Transverse colon (tissue), 4 donors: Measurements from ENCODE around the gene UNK. TPM values are rescaled to one million over a fixed set of nuclear protein-coding genes. Genes with fewer than 3 reads are reported as not detected.
"Not testable (repeated sequence)": the region's sequence is repeated elsewhere in the genome, so short reads cannot be mapped to it uniquely, and the experiment has no call there.

Source experiments
- DNase-seq: peaks from one replicate; pipeline ENCODE4 v3.0.0-alpha.2; 2019
- H3K27ac ChIP-seq, 4 donors: fragments of 200-600 bp; sonication (generic); 2 replicates each; pipeline ENCODE4 v1.5.1; 2016 to 2018; ENCODE audit warnings: inconsistent platforms in 4 of 4
- H3K27me3 ChIP-seq: fragments of 200-600 bp; sonication (generic); 2 replicates; pipeline ENCODE4 v1.5.1; 2017; ENCODE audit warnings: inconsistent platforms
- H3K36me3 ChIP-seq, 4 donors: fragments of 200-600 bp; sonication (generic); 2 replicates each; pipeline ENCODE4 v1.5.1; 2017 to 2019; ENCODE audit warnings: inconsistent platforms in 4 of 4
- H3K4me1 ChIP-seq, 4 donors: fragments of 200-600 bp; sonication (generic); 2 replicates each; pipeline ENCODE4 v1.5.1; 2017 to 2020; ENCODE audit warnings: inconsistent platforms in 4 of 4
- H3K4me3 ChIP-seq, 4 donors: fragments of 200-600 bp; sonication (generic); 1 replicate in 1 of 4; 2 replicates in 3 of 4; pipeline versions ENCODE4 v1.5.1 to v1.6.1; 2017 to 2019; ENCODE audit warnings: inconsistent platforms in 4 of 4
- H3K9me3 ChIP-seq, 2 donors: fragments of 200-600 bp; sonication (generic); 2 replicates each; pipeline ENCODE4 v1.5.1; 2017 to 2019; ENCODE audit warnings: inconsistent platforms in 2 of 2
- CTCF ChIP-seq, 5 experiments: fragments of 200-600 bp in 3 of 5; fragments of 450-650 bp in 2 of 5; sonication (generic) in 3 of 5; IDR thresholded peaks; 1 replicate in 2 of 5; 2 replicates in 3 of 5; pipeline ENCODE4 v1.5.1; 2016 to 2017; ENCODE audit warnings: antibody characterized with exemption in 5 of 5, inconsistent platforms in 3 of 5, mild to moderate bottlenecking in 2 of 5, moderate library complexity in 1 of 5
- EP300 ChIP-seq: sonication (generic); formaldehyde crosslinking; IDR thresholded peaks from one replicate; pipeline ENCODE4 v1.6.1; 2017; ENCODE audit warnings: antibody characterized with exemption, low read depth
- POLR2A ChIP-seq: fragments of 450-650 bp; IDR thresholded peaks from one replicate; pipeline ENCODE4 v1.6.1; 2016; ENCODE audit warnings: antibody characterized with exemption, mild to moderate bottlenecking, moderate library complexity
- POLR2AphosphoS5 ChIP-seq, 3 donors: sonication (generic); formaldehyde crosslinking; IDR thresholded peaks; one replicate each; pipeline ENCODE4 v1.6.1; 2016; ENCODE audit warnings: antibody characterized with exemption in 3 of 3
- WGBS, 2 donors: methylation state at CpG; one replicate each; pipeline ENCODE4 v1.1.5; 2018; ENCODE audit warnings: low coverage in 1 of 2; 5-methylcytosine and 5-hydroxymethylcytosine counted together
- in situ Hi-C, 4 donors: fragments of 200-750 bp; cut with MboI; loops; one replicate each; pipeline versions ENCODE4 v1.15.0 to v1.15.1; 2017; ENCODE audit warnings: low sequenced_read_pairs in 3 of 4, low pct_ligation_motif_present in 1 of 4, low pct_unique_long_range_greater_than_20kb in 1 of 4
- intact Hi-C: fragments of 100-400 bp; cut with DNase I; formaldehyde crosslinking; loops from one replicate; pipeline ENCODE4 v1.15.1; 2023; ENCODE audit warnings: low total_unique reads
- total RNA-seq, 4 donors: library from RNA; depleted of rRNA; stranded (reverse); fragments of >200 nt; gene quantifications; one replicate each; pipeline ENCODE4 v1.1.0, GENCODE V29; 2016

UNK gene
- total RNA-seq, 4 donors from 2014 or later = 24.0 to 99.1 (median 63.1) TPM

GRCh38 chr17:75856062-75856756 lies 71.6 kb downstream of the UNK start:
- peak; percentile 51 for DNase-seq
- Histone ChIP-seq H3K27ac (peak overlapping the region; percentile 94 to 100 (median 96)), H3K4me1 (peaks cover 12 to 43% (median 22%) of the 10 kb centered on the region in 4 donors), H3K36me3 (peaks cover 0 to 6% (median 2%) of the 10 kb centered on the region in 4 donors), H3K9me3 (no peaks in the 10 kb centered on the region), H3K4me3 (peak overlapping the region; percentile 69 to 99 (median 87)), H3K27me3 (no peaks in the 10 kb centered on the region)
- intact Hi-C loops (loop anchor here (10.0 kb wide), 1 partner anchor 71 kb away; the partner anchor contains the start of gene UNK), in situ Hi-C loops (no loop called here)
- TF ChIP-seq POLR2AphosphoS5 (IDR thresholded peaks at IDR 0.05) (no peak), CTCF (IDR thresholded peaks at IDR 0.05) (no peak), POLR2A (no peak), EP300 (no peak)
- WGBS, 2 donors = 0 to 2% methylated on average over 2 to 14 of the region's 24 CpGs

GRCh38 chr17:75859358-75859757 lies 74.8 kb downstream of the UNK start:
- DNase-seq, H3K4me3 ChIP-seq, H3K9me3 ChIP-seq, in situ Hi-C loops, H3K27me3 ChIP-seq, H3K36me3 ChIP-seq: not testable (repeated sequence)
- WGBS, 2 donors = 81 to 89% methylated on average over 10 of the region's 10 CpGs
- Histone ChIP-seq H3K4me1 (peaks cover 4 to 27% (median 15%) of the 10 kb centered on the region in 4 donors), H3K27ac (peak overlapping the region; percentile 47 to 70 (median 60))
- intact Hi-C loops = loop anchor here (10.0 kb wide), 1 partner anchor 75 kb away; the partner anchor contains the start of gene UNK

GRCh38 chr17:75861927-75862317 lies 77.3 kb downstream of the UNK start:
- in situ Hi-C loops = no loop called here
- WGBS, 2 donors = 67 to 69% methylated on average over 1 to 9 of the region's 9 CpGs
- no peak for TF ChIP-seq CTCF (IDR thresholded peaks at IDR 0.05)
- peak; percentile 10 to 23 (median 22) for TF ChIP-seq POLR2AphosphoS5 (IDR thresholded peaks at IDR 0.05)

GRCh38 chr17:75864448-75864871 lies 79.9 kb downstream of the UNK start:
- DNase-seq = peak; percentile 75
- Histone ChIP-seq H3K4me3 (no peak overlapping the region), H3K27me3 (no peaks in the 10 kb centered on the region), H3K4me1 (peaks cover 4 to 23% (median 19%) of the 10 kb centered on the region in 4 donors), H3K36me3 (no peaks in the 10 kb centered on the region), H3K9me3 (no peaks in the 10 kb centered on the region), H3K27ac (peak overlapping the region; percentile 51 to 84 (median 78))
- WGBS, 2 donors = 50 to 80% methylated on average over 1 to 8 of the region's 8 CpGs
- TF ChIP-seq POLR2AphosphoS5 (IDR thresholded peaks at IDR 0.05) = peak; percentile 61 to 84 (median 82)
- no peak for TF ChIP-seq POLR2A
- intact Hi-C loops (no loop called here), in situ Hi-C loops (no loop called here)

More at GRCh38 chr17:75861927-75862317, 77.3 kb downstream of the UNK start:
- intact Hi-C loops = no loop called here
- Histone ChIP-seq H3K27me3 (no peaks in the 10 kb centered on the region), H3K27ac (peak overlapping the region; percentile 31 to 59 (median 38)), H3K36me3 (no peaks in the 10 kb centered on the region), H3K9me3 (no peaks in the 10 kb centered on the region), H3K4me1 (peaks cover 0 to 29% (median 10%) of the 10 kb centered on the region in 4 donors), H3K4me3 (no peak overlapping the region)
- DNase-seq = no peak

GRCh38 chr17:75864887-75865286 lies 80.3 kb downstream of the UNK start:
- H3K36me3 ChIP-seq, intact Hi-C loops, DNase-seq, H3K4me3 ChIP-seq, in situ Hi-C loops, H3K9me3 ChIP-seq, H3K27me3 ChIP-seq: not testable (repeated sequence)
- peaks cover 8 to 27% (median 23%) of the 10 kb centered on the region in 4 donors for H3K4me1 ChIP-seq
- 62 to 74% methylated on average over 2 to 4 of the region's 4 CpGs for WGBS, 2 donors
- H3K27ac ChIP-seq = peak overlapping the region; percentile 51 to 84 (median 78)

GRCh38 chr17:75865404-75866188 lies 81.0 kb downstream of the UNK start:
- intact Hi-C loops, H3K36me3 ChIP-seq, in situ Hi-C loops, H3K4me3 ChIP-seq, DNase-seq, H3K27me3 ChIP-seq, H3K9me3 ChIP-seq: not testable (repeated sequence)
- Histone ChIP-seq H3K4me1 (peaks cover 10 to 33% (median 27%) of the 10 kb centered on the region in 4 donors), H3K27ac (peak overlapping the region; percentile 51 to 84 (median 78))
- 53 to 77% methylated on average over 8 to 17 of the region's 17 CpGs for WGBS, 2 donors

GRCh38 chr17:75868730-75869281 lies 84.2 kb downstream of the UNK start:
- intact Hi-C loops, DNase-seq, H3K9me3 ChIP-seq, H3K27me3 ChIP-seq, H3K4me3 ChIP-seq, H3K36me3 ChIP-seq, in situ Hi-C loops: not testable (repeated sequence)
- WGBS, 2 donors = 74% methylated on average over 12 of the region's 12 CpGs; no CpG with 5 or more reads in 1 of the 2 donors
- Histone ChIP-seq H3K4me1 (peaks cover 27 to 54% (median 43%) of the 10 kb centered on the region in 4 donors), H3K27ac (peak overlapping the region; percentile 81 to 94 (median 90))
